Endothelial cell of umbilical vein (primary cell): ENCODE measurements around the gene OR2B2. TPM values are rescaled to one million over a fixed set of nuclear protein-coding genes. Genes with fewer than 3 reads are reported as not detected.

Experiments used
- BruUV-seq: library from RNA; stranded (reverse); fragments of 400-500 nt; replicated peaks from 2 replicates; lab custom pipeline; 2021; lab: Mats Ljungman, UMichigan
- CTCF ChIA-PET: fragments of 300-600, 350-600 bp; sonication (Branson Sonifier 250); formaldehyde crosslinking; loops from one replicate; lab custom pipeline; 2021; ENCODE audit warnings: antibody characterized with exemption, inconsistent platforms; lab: Charles Lee
- POLR2A ChIA-PET: fragments of 300-600, 350-600 bp; sonication (Branson Sonifier 250); formaldehyde crosslinking; loops from one replicate; lab custom pipeline; 2021; ENCODE audit warnings: antibody characterized with exemption, inconsistent platforms; lab: Charles Lee
- DNase-seq: peaks from one replicate; pipeline ENCODE4 v3.0.0-alpha.2; 2011; ENCODE audit warnings: low read depth, low spot score
- FAIRE-seq: peaks from 2 replicates; lab custom pipeline; 2011; peaks lifted over from hg19 to GRCh38; lab: Jason Lieb, UNC
- H2AFZ ChIP-seq: 2 replicates; pipeline ENCODE4 v1.6.0; 2012; ENCODE audit warnings: low read depth, low read length, control low read depth, inconsistent platforms
- H3K27ac ChIP-seq: 2 replicates; pipeline ENCODE4 v1.5.1; 2011; ENCODE audit warnings: low read depth, mild to moderate bottlenecking, control low read depth, low read length, moderate library complexity; ENCODE audit not compliant: insufficient read depth
- H3K27me3 ChIP-seq, 2 experiments: 2 replicates each; pipeline versions ENCODE4 v1.6.0 to v1.6.1; 2011; ENCODE audit warnings: low read length in 2 of 2, mixed read lengths in 1 of 2; ENCODE audit not compliant: control insufficient read depth in 2 of 2, insufficient read depth in 2 of 2
- H3K36me3 ChIP-seq, 2 experiments: 2 replicates in 1 of 2; 3 replicates in 1 of 2; pipeline ENCODE4 v1.5.1; 2011; ENCODE audit warnings: low read length in 2 of 2, mild to moderate bottlenecking in 1 of 2, moderate library complexity in 1 of 2; ENCODE audit not compliant: control insufficient read depth in 2 of 2, insufficient read depth in 2 of 2; ENCODE audit errors: extremely low read depth in 1 of 2
- H3K4me1 ChIP-seq: 3 replicates; pipeline ENCODE4 v1.5.1; 2011; ENCODE audit warnings: mild to moderate bottlenecking, low read length; ENCODE audit not compliant: control insufficient read depth, insufficient read depth; ENCODE audit errors: extremely low read depth
- H3K4me2 ChIP-seq: 2 replicates; pipeline ENCODE4 v1.6.1; 2011; ENCODE audit warnings: low read length, control low read depth, mixed read lengths; ENCODE audit not compliant: insufficient read depth
- H3K4me3 ChIP-seq, 3 experiments: fragments of 200-600 bp in 1 of 3; sonication (generic), shearing (Covaris generic) in 1 of 3; replicated peaks in 1 of 3; 2 replicates each; pipeline ENCODE4 v1.5.1; 2011 to 2016; ENCODE audit warnings: control low read depth in 3 of 3, low read length in 3 of 3, mild to moderate bottlenecking in 2 of 3, inconsistent platforms in 1 of 3, low read depth in 1 of 3, moderate library complexity in 1 of 3; ENCODE audit not compliant: insufficient read depth in 1 of 3
- H3K79me2 ChIP-seq: 2 replicates; pipeline ENCODE4 v1.6.0; 2012; ENCODE audit warnings: low read length, inconsistent platforms; ENCODE audit not compliant: control insufficient read depth, insufficient read depth
- H3K9ac ChIP-seq: replicated peaks from 2 replicates; pipeline ENCODE3; 2011; ENCODE audit warnings: low read length, control low read depth; ENCODE audit not compliant: insufficient read depth; ENCODE audit errors: extremely low read depth
- H3K9me1 ChIP-seq: replicated peaks from 3 replicates; pipeline ENCODE4 v1.6.0; 2011; ENCODE audit warnings: mild to moderate bottlenecking, low read length; ENCODE audit not compliant: control insufficient read depth, insufficient read depth; ENCODE audit errors: extremely low read depth
- H3K9me3 ChIP-seq: replicated peaks from 2 replicates; pipeline ENCODE4 v1.5.1; 2012; ENCODE audit warnings: low read length, inconsistent platforms; ENCODE audit not compliant: control insufficient read depth, insufficient read depth
- H4K20me1 ChIP-seq: replicated peaks from 2 replicates; pipeline ENCODE3; 2011; ENCODE audit warnings: mild to moderate bottlenecking, low read length; ENCODE audit not compliant: control insufficient read depth, insufficient read depth; ENCODE audit errors: extremely low read depth
- EZH2 ChIP-seq: IDR thresholded peaks from 2 replicates; pipeline ENCODE4 v1.6.1; 2012; ENCODE audit warnings: borderline replicate concordance, low read depth, mild to moderate bottlenecking, moderate library complexity, low read length, inconsistent platforms; ENCODE audit not compliant: severe bottlenecking
- FOS ChIP-seq: IDR thresholded peaks from 2 replicates; pipeline ENCODE4 v1.6.1; 2011; ENCODE audit warnings: mild to moderate bottlenecking, low read length, moderate library complexity, borderline replicate concordance; ENCODE audit not compliant: insufficient read depth
- GATA2 ChIP-seq: IDR thresholded peaks from 2 replicates; pipeline ENCODE4 v1.7.0; 2011; ENCODE audit warnings: low read depth, mild to moderate bottlenecking, moderate library complexity, mixed read lengths, low read length; ENCODE audit not compliant: insufficient read length, insufficient read depth
- JUN ChIP-seq: IDR thresholded peaks from 2 replicates; pipeline ENCODE4 v1.6.1; 2011; ENCODE audit warnings: borderline replicate concordance, low read depth; ENCODE audit not compliant: insufficient read length, insufficient read depth
- MYC ChIP-seq: IDR thresholded peaks from one replicate; pipeline ENCODE4 v1.6.1; 2011; ENCODE audit warnings: mild to moderate bottlenecking, low read depth, low read length
- POLR2A ChIP-seq: IDR thresholded peaks from 2 replicates; pipeline ENCODE4 v1.6.1; 2012; ENCODE audit warnings: low read depth, mild to moderate bottlenecking, control low read depth, low read length
- POLR2AphosphoS5 ChIP-seq: IDR thresholded peaks from 2 replicates; pipeline ENCODE4 v1.6.1; 2012; ENCODE audit warnings: low read depth, mild to moderate bottlenecking, control low read depth, low read length, moderate library complexity; ENCODE audit not compliant: insufficient read depth
- dilution Hi-C: fragments of 300-500 bp; cut with MboI; formaldehyde crosslinking; loops from one replicate; pipeline ENCODE4 v1.15.0; 2019; ENCODE audit warnings: low sequenced_read_pairs; ENCODE audit not compliant: extremely low pct_ligation_motif_present
- intact Hi-C: fragments of 100-400 bp; cut with micrococcal nuclease; formaldehyde crosslinking; loops from one replicate; pipeline ENCODE4 v1.10.0; 2022
- polyA plus RNA-seq, 4 experiments: library from polyadenylated mRNA; depleted of rRNA in 3 of 4; stranded (reverse) in 3 of 4; unstranded in 1 of 4; fragments of >200 nt; gene quantifications; 2 replicates each; pipeline versions ENCODE4 v1.2.1 to v1.2.3, GENCODE V29; 2011 to 2012; ENCODE audit warnings: missing spikeins in 1 of 4
- total RNA-seq: library from RNA; stranded (reverse); gene quantifications from 2 replicates; pipeline ENCODE4 v1.2.3, GENCODE V29; 2021
- TF ChIP-seq, protein P1 (sequence below): IDR thresholded peaks from 2 replicates; pipeline ENCODE4 v1.6.1; 2011; ENCODE audit not compliant: insufficient read depth, insufficient read length
- TF ChIP-seq, protein P2 (sequence below), 2 donors: IDR thresholded peaks; 1 replicate in 1 of 2; 2 replicates in 1 of 2; pipeline ENCODE4 v1.5.1; 2011; ENCODE audit warnings: low read length in 2 of 2, mild to moderate bottlenecking in 2 of 2, moderate library complexity in 2 of 2, control low read depth in 1 of 2, inconsistent platforms in 1 of 2, low read depth in 1 of 2; ENCODE audit not compliant: insufficient read depth in 1 of 2; ENCODE audit errors: extremely low read depth in 1 of 2

The OR2B2 gene
- total and polyA plus RNA-seq, 2 donors (not counting 3 experiments of a cell fraction or from before 2014, with no cell fraction given): not detected

DNA sequence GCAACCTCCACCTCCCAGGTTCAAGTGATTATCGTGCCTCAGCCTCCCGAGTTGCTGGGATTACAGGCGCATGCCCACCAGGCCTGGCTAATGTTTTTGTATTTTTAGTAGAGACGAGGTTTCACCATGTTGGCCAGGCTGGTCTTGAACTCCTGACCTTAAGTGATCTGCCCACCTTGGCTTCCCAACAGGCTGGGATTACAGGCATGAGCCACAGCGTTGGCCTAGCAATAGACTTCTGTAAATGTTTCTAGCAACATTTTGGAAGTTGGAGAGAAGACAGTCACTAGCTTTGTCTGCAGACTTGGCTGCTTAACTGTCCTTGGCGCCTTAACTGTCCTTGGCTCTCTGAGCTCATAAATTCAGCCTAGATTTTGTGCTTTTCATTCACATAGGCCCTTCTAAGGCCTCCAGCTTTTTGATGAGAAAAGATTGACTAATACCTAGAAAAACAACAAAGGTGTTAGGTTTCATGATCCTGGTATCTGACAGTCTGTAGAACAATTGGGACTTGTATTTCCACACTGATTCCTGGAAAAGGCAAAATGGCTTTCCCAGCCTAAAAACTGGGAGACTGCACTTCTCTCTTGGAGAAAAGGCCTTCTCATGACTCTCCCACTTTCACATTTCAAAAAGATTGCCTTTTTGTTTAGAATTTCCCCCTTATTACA is 49.7 kb downstream of the OR2B2 start:
- ChIA-PET POLR2A (interaction anchor here (0.5 to 1.8 kb wide), 3 partner anchors 10 to 24 kb away, joined by 3 to 6 read pairs (median 4); a partner anchor contains a TSS), CTCF (interaction anchor here (1.8 kb wide), 1 partner anchor 9 kb away, joined by 4 read pairs; a partner anchor contains a TSS)
- FAIRE-seq: no peak

DNA sequence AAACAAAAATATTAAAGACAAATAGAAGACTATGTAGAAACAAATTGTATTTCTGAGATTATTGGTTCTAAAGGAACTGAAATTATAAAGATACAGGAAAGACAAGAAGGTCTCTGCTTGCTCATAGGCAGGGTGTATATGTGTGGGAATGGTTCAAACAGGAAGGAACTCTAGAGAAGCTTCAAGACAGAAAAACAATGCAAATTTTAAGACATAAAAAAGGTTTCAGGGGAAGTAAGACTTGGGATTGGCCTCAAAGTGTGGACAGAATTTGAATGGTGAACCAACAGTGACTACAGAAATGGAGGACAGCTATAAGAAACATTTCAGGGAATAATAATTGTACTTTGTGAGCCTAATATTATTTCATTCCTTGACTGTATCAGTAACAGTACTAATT is 50.3 kb downstream of the OR2B2 start:
- no peak overlapping the region for H3K27ac ChIP-seq
- TF ChIP-seq, protein P1, sequence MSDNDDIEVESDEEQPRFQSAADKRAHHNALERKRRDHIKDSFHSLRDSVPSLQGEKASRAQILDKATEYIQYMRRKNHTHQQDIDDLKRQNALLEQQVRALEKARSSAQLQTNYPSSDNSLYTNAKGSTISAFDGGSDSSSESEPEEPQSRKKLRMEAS: no peak
- TF ChIP-seq POLR2AphosphoS5 (no peak), JUN (no peak), EZH2 (no peak), MYC (no peak), GATA2 (no peak), FOS (no peak), POLR2A (no peak)
- TF ChIP-seq, protein P2, sequence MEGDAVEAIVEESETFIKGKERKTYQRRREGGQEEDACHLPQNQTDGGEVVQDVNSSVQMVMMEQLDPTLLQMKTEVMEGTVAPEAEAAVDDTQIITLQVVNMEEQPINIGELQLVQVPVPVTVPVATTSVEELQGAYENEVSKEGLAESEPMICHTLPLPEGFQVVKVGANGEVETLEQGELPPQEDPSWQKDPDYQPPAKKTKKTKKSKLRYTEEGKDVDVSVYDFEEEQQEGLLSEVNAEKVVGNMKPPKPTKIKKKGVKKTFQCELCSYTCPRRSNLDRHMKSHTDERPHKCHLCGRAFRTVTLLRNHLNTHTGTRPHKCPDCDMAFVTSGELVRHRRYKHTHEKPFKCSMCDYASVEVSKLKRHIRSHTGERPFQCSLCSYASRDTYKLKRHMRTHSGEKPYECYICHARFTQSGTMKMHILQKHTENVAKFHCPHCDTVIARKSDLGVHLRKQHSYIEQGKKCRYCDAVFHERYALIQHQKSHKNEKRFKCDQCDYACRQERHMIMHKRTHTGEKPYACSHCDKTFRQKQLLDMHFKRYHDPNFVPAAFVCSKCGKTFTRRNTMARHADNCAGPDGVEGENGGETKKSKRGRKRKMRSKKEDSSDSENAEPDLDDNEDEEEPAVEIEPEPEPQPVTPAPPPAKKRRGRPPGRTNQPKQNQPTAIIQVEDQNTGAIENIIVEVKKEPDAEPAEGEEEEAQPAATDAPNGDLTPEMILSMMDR (IDR thresholded peaks at IDR 0.05; ENCODE audit: extremely low read depth in 1 of 2, insufficient read depth in 1 of 2, low read depth in 1 of 2, low read length in 2 of 2): no peak
- no peaks in the 10 kb centered on the region for H4K20me1 ChIP-seq
- H3K9ac ChIP-seq: no peak overlapping the region
- FAIRE-seq (no peak), DNase-seq (no peak)
- H3K4me2 ChIP-seq: no peak overlapping the region
- H3K4me1 ChIP-seq: peaks cover 3% of the 10 kb centered on the region
- H3K36me3 ChIP-seq: no peaks in the 10 kb centered on the region
- ChIA-PET CTCF (interaction anchor here (1.8 kb wide), 1 partner anchor 10 kb away, joined by 4 read pairs; a partner anchor contains a TSS), POLR2A (interaction anchor here (0.5 to 1.8 kb wide), 2 partner anchors 10 to 23 kb away, joined by 3 to 6 read pairs; a partner anchor contains a TSS)
- intact Hi-C loops (no loop called here), dilution Hi-C loops (no loop called here)
- H3K9me3 ChIP-seq: no peaks in the 10 kb centered on the region
- BruUV-seq: no TSS peak
- no peaks in the 10 kb centered on the region for H3K79me2 ChIP-seq
- H2AFZ ChIP-seq: no peak overlapping the region
- H3K27me3 ChIP-seq: peaks cover 2 to 7% of the 10 kb centered on the region in 2 experiments
- H3K4me3 ChIP-seq: no peak overlapping the region
- H3K9me1 ChIP-seq: no peaks in the 10 kb centered on the region

More for the DNA sequence above, 49.7 kb downstream of the OR2B2 start:
- H3K27me3 ChIP-seq: peaks cover 2 to 7% of the 10 kb centered on the region in 2 experiments
- H4K20me1 ChIP-seq: no peaks in the 10 kb centered on the region
- no peak overlapping the region for H3K4me2 ChIP-seq
- H3K9me1 ChIP-seq: no peaks in the 10 kb centered on the region
- TF ChIP-seq FOS (no peak), EZH2 (no peak), POLR2A (no peak), GATA2 (no peak), JUN (no peak)
- no peaks in the 10 kb centered on the region for H3K36me3 ChIP-seq
- H3K9ac ChIP-seq: no peak overlapping the region
- dilution Hi-C loops: no loop called here
- H3K4me1 ChIP-seq: peaks cover 4% of the 10 kb centered on the region
- intact Hi-C loops: no loop called here
- no peak overlapping the region for H2AFZ ChIP-seq
- BruUV-seq: no TSS peak
- no peaks in the 10 kb centered on the region for H3K9me3 ChIP-seq
- no peaks in the 10 kb centered on the region for H3K79me2 ChIP-seq
- no peak for DNase-seq
- no peak overlapping the region for H3K27ac ChIP-seq
- H3K4me3 ChIP-seq: no peak overlapping the region
